ENCODE data around the gene CFAP20DC. TPM values are rescaled to one million over a fixed set of nuclear protein-coding genes. Genes with fewer than 3 reads are reported as not detected.
A peak's percentile ranks its signal among the peaks of the same experiment; 100 is the strongest.

The CFAP20DC gene
- total RNA-seq, 1 experiment from 2014 or later = 4.5 TPM

DNA sequence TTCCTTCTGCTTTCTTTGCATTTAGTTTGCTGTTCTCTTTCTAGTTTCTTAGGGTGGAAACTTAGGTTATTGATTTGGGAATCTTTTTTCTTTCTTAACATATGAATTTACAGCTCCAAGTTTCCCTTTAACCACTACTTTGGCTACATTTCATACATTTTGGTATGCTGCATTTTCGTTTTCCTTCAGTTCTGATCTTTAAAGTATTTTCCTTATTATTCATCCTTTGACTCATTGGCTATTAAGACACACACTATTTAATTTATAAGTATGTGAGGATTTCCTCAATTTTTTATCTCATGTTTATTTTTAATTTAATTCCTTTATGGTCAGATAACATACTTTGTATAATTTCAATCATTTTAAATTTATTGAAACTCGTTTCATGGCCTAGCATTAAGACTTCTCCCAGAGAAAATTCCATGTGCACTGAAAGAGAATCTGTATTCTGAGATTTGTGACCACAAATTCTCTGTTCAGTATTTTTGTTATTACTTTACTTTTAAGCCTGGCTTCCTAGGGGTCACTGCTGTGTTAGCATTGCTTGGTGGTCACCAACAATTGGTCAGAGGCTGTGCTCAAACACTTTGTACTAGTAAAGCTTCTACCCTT lies 87.7 kb downstream of the CFAP20DC start:
- no peak overlapping the region for H2BK12ac ChIP-seq (ENCODE audit: insufficient read length, low read depth, low read length)
- H4K5ac ChIP-seq (ENCODE audit: insufficient read length, low read depth, low read length) = no peak overlapping the region
- no peak overlapping the region for H4K8ac ChIP-seq (replicated peaks; ENCODE audit: insufficient read length, low read depth, low read length)
- no peaks in the 10 kb centered on the region for H3K9me3 ChIP-seq (ENCODE audit: control insufficient read depth, low read depth, low read length)
- no peak overlapping the region for H2AK5ac ChIP-seq (ENCODE audit: insufficient read length, low read length)
- H2AFZ ChIP-seq (ENCODE audit: low read length) = no peak overlapping the region
- no peak overlapping the region for H4K91ac ChIP-seq (ENCODE audit: insufficient read length, low read depth, low read length)
- no peak overlapping the region for H2BK15ac ChIP-seq (ENCODE audit: low read depth, low read length)
- no peak overlapping the region for H3K4me2 ChIP-seq (ENCODE audit: insufficient read depth, insufficient read length, low read length)
- H3K4me1 Mint-ChIP-seq = peaks cover 0 to 9% of the 10 kb centered on the region in 2 experiments; a peak in 2 of 4 replicates
- no peak overlapping the region for H3K23ac ChIP-seq (ENCODE audit: insufficient read length, low read depth, low read length)
- no peaks in the 10 kb centered on the region for H3K36me3 Mint-ChIP-seq (ENCODE audit: insufficient read depth in 1 of 3, low read depth in 3 of 3)
- no peaks in the 10 kb centered on the region for H4K20me1 ChIP-seq (ENCODE audit: control insufficient read depth, insufficient read depth, insufficient read length)
- no CpG with 5 or more reads among the region's 2 CpGs for WGBS (ENCODE audit: extremely low coverage, insufficient read length, low lambda C conversion rate)
- peak overlapping the region in 1 of 3 experiments; percentile 19; a peak in 1 of 7 replicates for H3K27ac Mint-ChIP-seq
- TF ChIP-seq, protein P1, sequence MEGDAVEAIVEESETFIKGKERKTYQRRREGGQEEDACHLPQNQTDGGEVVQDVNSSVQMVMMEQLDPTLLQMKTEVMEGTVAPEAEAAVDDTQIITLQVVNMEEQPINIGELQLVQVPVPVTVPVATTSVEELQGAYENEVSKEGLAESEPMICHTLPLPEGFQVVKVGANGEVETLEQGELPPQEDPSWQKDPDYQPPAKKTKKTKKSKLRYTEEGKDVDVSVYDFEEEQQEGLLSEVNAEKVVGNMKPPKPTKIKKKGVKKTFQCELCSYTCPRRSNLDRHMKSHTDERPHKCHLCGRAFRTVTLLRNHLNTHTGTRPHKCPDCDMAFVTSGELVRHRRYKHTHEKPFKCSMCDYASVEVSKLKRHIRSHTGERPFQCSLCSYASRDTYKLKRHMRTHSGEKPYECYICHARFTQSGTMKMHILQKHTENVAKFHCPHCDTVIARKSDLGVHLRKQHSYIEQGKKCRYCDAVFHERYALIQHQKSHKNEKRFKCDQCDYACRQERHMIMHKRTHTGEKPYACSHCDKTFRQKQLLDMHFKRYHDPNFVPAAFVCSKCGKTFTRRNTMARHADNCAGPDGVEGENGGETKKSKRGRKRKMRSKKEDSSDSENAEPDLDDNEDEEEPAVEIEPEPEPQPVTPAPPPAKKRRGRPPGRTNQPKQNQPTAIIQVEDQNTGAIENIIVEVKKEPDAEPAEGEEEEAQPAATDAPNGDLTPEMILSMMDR (conservative IDR thresholded peaks at IDR 0.05) = no peak
- H2BK5ac ChIP-seq (ENCODE audit: insufficient read length, low read length) = no peak overlapping the region
- no peak overlapping the region for H2BK120ac ChIP-seq (ENCODE audit: low read depth, low read length, poor library complexity, severe bottlenecking)
- no peaks in the 10 kb centered on the region for H3K27me3 Mint-ChIP-seq (ENCODE audit: low read depth)
- H3K56ac ChIP-seq (ENCODE audit: insufficient read length, low read depth, low read length) = no peak overlapping the region
- no peak overlapping the region for H3K4ac ChIP-seq (ENCODE audit: low read depth, low read length)
- no peak overlapping the region for H3K9ac ChIP-seq (ENCODE audit: extremely low read depth, insufficient read length, low read length)
- no peak overlapping the region for H3K27ac ChIP-seq (ENCODE audit: insufficient read length, low read depth, low read length)
- no peak overlapping the region for H3T11ph ChIP-seq (ENCODE audit: low read length)
- no peaks in the 10 kb centered on the region for H3K79me1 ChIP-seq (ENCODE audit: insufficient read depth, low read depth, low read length, poor library complexity, severe bottlenecking)
- H3K79me2 ChIP-seq (ENCODE audit: insufficient read depth, low read length) = no peaks in the 10 kb centered on the region
- no peaks in the 10 kb centered on the region for H3K4me1 ChIP-seq (ENCODE audit: insufficient read depth, low read length)
- no peak overlapping the region for H3K4me3 Mint-ChIP-seq
- no peaks in the 10 kb centered on the region for H3K27me3 ChIP-seq (ENCODE audit: insufficient read depth, low read length)
- no peak overlapping the region for H3K14ac ChIP-seq (ENCODE audit: insufficient read depth, low read length)
- no peak for DNase-seq
- no peaks in the 10 kb centered on the region for H3K23me2 ChIP-seq (ENCODE audit: insufficient read length, low read depth, low read length, poor library complexity, severe bottlenecking)
- no peak overlapping the region for H3K18ac ChIP-seq (ENCODE audit: insufficient read length, low read depth, low read length)
- no peak overlapping the region for H2BK20ac ChIP-seq (ENCODE audit: low read depth, low read length, poor library complexity, severe bottlenecking)
- H3K9me3 Mint-ChIP-seq = no peaks in the 10 kb centered on the region
